ENCODE measurements around the gene RIC1. TPM values are rescaled to one million over a fixed set of nuclear protein-coding genes. Genes with fewer than 3 reads are reported as not detected.
"Not testable (repeated sequence)": the region's sequence is repeated elsewhere in the genome, so short reads cannot be mapped to it uniquely, and the experiment has no call there.

The RIC1 gene
- polyA plus RNA-seq, 5 donors: 23.4 to 33.6 (median 31.2) TPM

GRCh38 chr9:5786370-5787127, 157.6 kb downstream of the RIC1 start:
- DNase-seq: no peak

GRCh38 chr9:5787220-5787619, 158.3 kb downstream of the RIC1 start:
- no peak for DNase-seq

- no peak for DNase-seq
These were observed 158.9 kb downstream of the RIC1 start for GRCh38 chr9:5787759-5788302.

DNA sequence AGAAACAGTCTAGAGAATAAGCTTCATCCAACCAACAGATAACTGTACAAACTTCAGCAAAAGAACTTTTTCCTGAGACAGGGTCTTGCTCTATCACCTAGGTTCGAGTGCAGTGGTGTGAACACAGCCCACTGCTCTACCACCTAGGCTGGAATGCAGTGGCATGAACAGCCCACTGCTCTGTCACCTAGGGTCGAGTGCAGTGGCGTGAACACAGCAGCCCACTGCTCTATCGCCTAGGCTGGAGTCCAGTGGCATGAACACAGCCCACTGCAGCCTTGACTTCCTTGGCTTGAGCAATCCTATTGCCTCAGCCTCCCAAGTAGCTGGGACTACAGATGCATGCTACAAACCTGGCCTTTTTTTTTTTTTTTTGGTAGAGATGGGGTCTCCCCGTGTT, 160.6 kb downstream of the RIC1 start:
- no peak for DNase-seq

DNA sequence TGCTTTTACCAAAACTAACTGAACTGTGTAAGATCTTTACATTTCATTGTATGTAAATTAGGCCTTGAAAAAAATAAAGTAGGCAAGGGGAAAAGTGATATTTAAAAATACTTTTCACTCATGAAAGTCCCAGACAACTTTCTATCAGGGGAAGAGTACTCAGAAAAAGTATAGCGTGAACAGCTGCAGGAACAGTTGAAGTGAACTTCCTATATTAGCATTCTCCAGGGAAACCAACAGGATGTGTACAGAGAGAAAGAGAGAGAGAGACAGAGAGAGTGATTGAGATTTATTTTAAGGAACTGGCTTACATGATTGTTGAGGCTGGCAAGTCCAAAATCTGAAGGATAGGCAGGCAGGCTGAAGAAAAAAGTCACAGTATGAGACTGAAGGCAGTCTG, 162.0 kb downstream of the RIC1 start:
- DNase-seq: no peak

DNA sequence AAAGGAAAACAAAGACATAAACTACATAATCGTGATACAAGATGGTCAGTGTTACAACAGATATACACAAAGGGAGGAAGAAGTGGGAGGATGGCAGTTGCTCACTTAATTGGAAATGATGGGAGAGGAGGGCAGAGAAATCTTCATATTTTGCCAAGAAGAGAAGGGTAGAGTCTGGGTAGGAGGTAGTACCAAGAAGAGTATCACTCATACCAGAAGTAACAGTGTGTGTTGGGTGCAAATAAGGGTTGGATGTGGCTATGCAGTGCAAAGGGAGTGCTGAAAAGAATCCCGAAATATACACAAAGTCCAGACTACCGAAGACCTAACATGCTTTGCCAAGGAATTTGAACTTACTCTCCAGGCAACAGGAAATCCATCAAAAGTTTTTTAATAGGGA, 163.0 kb downstream of the RIC1 start:
- no peak for DNase-seq

DNA sequence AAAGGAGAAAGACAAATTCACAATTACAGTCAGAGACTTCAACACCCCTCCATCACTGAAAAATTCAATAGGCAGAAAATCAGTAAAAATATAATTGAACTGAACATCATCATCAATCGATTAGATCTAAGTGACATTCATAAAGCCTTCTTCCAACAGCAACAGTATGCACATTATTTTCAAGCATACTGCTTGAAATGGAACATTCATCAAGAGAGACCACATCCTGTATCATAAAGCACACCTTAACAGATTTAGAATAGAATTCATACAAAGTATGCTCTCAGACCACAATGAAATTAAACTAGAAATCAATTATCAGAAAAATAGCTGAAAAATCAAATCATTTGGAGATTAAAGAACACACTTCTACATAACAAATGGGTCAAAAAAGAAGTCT, 164.9 kb downstream of the RIC1 start:
- no peak for DNase-seq

- DNase-seq: no peak
These were observed 167.4 kb downstream of the RIC1 start for GRCh38 chr9:5796298-5796697.

- no peak for DNase-seq
These were observed 169.7 kb downstream of the RIC1 start for GRCh38 chr9:5798581-5798980.

DNA sequence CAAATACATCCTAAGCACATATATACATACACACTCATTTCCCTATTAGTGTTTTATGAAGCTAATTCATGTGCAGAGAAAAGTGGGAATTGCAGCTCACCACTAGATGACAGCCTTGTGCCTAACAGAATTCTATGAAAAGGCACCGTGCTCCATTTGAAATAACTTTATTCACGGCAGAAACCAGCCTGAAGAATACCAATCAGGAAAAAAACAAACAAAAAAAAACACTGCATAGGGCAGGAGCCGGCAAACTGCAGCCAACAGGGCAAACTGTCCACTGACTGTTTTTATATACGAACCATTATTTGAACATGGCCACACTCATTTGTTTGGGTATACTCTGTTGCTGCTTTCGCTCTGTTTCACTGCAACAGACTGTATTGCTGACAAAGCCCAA, 170.4 kb downstream of the RIC1 start:
- peak in 1 of 2 donors; percentile 36 for DNase-seq

DNA sequence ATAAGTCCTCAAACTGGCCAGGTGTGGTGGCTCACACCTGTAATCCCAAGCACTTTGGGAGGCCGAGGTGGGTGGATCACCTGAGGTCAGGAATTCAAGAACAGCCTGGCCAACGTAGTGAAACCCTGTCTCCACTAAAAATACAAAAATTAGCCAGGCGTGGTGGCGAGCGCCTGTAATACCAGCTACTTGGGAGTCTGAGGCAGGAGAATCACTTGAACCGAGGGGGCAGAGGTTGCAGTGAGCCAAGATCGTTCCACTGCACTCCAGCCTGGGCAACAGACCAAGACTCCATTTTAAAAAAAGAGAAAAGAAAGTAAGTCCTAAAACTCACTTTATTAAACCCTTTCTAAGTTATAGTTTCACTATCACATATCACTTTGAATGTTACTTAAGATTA, 171.5 kb downstream of the RIC1 start:
- DNase-seq: not testable (repeated sequence)

DNA sequence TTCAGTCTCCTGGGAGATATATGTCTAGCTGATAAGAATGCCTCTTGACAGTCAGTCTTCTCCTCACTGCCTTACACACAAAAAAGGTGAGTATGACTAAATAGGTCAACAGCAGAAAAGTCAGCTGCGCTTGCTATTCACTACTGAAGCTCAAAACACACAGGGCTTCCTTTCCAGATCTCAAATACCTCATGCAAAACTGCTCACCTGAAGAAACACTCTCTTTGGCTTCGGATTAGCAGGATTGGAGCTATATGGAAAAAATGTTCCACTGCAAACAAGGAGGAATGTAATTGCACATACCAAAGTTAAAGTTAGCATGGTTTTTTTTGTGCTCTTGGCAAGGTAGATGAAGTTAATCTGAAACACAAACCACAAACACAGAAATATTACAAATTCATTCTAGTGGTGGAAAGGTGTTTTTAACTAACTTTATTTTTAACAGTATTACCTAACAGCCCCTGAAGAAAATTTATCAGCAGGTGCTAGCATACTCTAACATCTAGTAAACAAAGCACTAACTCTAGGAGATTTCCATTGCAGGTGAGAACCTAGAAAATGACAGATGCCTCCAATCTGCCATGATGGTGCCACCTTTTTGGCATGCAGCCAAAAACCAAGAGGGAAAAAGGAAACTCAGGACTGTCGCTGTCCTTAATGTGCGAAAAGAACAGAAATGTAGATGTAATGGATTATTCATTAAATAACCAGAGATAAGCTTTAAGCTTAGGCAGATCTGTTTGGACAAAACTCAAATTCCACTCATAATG, 172.2 kb downstream of the RIC1 start:
- DNase-seq: no peak

- DNase-seq: no peak
These were observed 172.8 kb downstream of the RIC1 start for GRCh38 chr9:5801739-5802113.

GRCh38 chr9:5805478-5805877, 176.6 kb downstream of the RIC1 start:
- DNase-seq: no peak

DNA sequence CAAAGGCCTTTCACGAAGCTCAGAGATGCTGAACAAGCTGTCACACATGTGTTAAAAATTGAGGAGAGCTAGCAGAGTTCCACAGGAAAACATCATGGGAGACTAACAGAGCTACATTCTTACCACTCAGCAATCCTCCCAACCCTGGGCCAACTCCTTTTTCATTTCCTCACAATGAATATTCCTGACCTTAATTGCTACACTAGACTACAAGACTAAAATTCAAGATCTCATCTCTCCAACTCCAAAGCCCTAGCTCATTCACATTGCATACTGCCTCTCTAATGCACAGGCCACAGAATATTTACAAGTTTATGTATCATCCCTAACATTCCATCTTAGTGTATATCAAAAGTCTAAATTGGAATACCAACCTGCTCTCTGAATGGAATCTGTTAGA, 182.8 kb downstream of the RIC1 start:
- DNase-seq: no peak

- DNase-seq: no peak
These were observed 184.9 kb downstream of the RIC1 start for GRCh38 chr9:5813824-5814223.

DNA sequence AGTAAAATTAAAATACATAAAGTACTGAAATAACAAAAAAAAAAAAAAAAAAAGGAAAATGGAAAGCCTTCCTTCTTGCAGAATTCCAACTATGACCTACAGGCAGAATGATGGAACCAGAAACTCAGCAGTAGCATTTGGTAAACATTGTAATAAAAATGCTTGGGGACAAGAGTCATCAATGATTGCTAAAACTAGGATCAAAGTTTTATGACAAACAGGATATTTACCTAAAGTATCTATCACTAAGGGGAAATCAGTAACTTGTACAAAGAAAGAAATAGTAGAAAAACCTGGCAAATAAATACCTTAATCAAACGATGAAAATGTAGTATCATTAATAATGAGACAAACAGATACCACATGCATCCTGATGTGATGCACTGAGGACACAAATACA, 186.6 kb downstream of the RIC1 start:
- DNase-seq: no peak

DNA sequence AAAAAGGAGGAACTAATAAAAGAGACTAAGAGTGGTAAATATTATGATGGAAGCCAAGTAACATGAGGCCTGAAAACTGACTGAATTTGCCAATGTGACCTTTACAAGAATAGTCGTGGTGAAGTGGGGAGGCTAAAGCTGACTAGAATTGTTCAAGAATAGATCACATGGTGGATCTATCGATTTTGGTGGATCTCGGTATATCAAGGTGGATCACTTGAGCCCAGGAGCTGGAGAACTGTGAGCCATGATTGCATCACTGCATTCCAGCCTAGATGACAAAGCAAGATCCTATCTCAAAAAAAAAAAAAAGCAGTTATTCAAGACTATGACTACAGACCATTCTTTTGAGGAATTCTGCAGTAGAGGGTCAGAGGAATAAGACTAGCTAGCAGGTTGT, 189.0 kb downstream of the RIC1 start:
- DNase-seq: no peak

DNA sequence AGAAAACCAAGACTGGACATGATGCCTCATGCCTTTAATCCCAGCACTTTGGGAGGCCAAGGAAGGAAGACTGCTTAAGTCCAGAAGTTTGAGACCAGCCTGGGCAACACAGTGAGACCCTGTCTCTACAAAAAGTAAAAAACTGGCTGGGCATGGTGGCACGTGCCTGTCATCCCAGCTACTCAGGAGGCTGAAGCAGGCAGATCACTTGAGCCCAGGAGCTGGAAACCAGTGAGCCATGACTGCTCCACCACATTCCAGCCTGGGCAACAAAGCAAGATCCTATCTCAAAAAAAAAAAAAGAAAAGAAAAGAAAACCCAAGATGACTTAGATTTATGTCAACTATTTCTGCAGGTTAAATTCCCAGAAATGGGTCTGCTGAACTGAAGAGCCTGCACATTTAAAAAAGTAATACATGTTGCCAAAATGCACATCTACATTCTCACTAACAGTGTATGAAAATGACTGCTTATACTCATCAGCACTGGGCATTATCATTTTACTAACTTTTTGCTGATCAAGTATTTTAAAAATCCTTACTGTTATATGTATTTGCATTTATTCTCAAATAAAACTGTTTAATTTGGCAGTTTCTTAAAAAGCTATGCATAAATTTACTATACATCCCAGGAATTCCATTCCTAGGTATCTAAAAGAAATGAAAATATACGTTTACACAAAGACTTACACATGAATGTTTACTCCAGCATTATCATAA, 189.7 kb downstream of the RIC1 start:
- no peak for DNase-seq

GRCh38 chr9:5819174-5819573, 190.3 kb downstream of the RIC1 start:
- DNase-seq: no peak

GRCh38 chr9:5820425-5820824, 191.5 kb downstream of the RIC1 start:
- DNase-seq: no peak

DNA sequence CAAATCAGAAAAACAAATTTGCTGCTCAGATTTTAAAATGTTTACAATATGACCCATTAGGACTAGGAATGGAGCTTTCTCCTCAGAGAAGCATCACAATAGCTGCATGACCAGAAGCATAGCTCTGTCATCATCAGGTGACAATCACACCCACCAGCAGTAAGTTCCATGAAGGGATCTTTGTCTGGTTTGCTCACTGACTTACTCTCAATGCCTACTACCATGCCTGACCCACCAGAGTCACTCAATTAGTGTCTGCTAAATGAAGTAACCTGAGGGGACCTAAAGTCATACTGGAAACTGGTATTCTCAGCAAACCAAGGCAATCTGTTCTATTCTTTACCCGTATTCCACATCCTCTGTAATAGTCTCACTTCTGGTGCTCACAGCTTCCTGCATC, 196.3 kb downstream of the RIC1 start:
- no peak for DNase-seq
